Activated CD8-positive, alpha-beta T cell treated with anti-CD3 and anti-CD28 coated beads for 36 hours (primary cell): ENCODE data around the gene LY86. TPM values are rescaled to one million over a fixed set of nuclear protein-coding genes. Genes with fewer than 3 reads are reported as not detected.

ENCODE experiments used
- ATAC-seq: fragments of 200-7000 bp; cut with Tn5 transposase; one replicate; pipeline ENCODE4 v1.10.0; 2021; ENCODE audit warnings: mild to moderate bottlenecking, moderate library complexity
- CTCF ChIA-PET: fragments of 350-600 bp; sonication (Branson Sonifier 250); formaldehyde crosslinking; loops from one replicate; lab custom pipeline; 2021; ENCODE audit warnings: antibody characterized with exemption; lab: Charles Lee
- POLR2A ChIA-PET: fragments of 350-600 bp; sonication (Branson Sonifier 250); formaldehyde crosslinking; loops from one replicate; lab custom pipeline; 2021; ENCODE audit warnings: antibody characterized with exemption; lab: Charles Lee
- DNase-seq: peaks from one replicate; pipeline ENCODE4 v3.0.0-alpha.2; 2020
- H3K27ac Mint-ChIP-seq: one replicate; pipeline ENCODE4 v1.8.0; 2021; ENCODE audit warnings: mild to moderate bottlenecking, mixed read lengths
- H3K27me3 Mint-ChIP-seq: one replicate; pipeline ENCODE4 v1.8.0; 2021; ENCODE audit warnings: mixed read lengths
- H3K36me3 Mint-ChIP-seq: one replicate; pipeline ENCODE4 v1.8.0; 2021; ENCODE audit warnings: low read depth, mixed read lengths
- H3K4me1 Mint-ChIP-seq: one replicate; pipeline ENCODE4 v1.8.0; 2021; ENCODE audit warnings: low read depth, mixed read lengths
- H3K4me3 Mint-ChIP-seq: one replicate; pipeline ENCODE4 v1.8.0; 2021; ENCODE audit warnings: mild to moderate bottlenecking, moderate library complexity, mixed read lengths
- H3K9me3 Mint-ChIP-seq: one replicate; pipeline ENCODE4 v1.8.0; 2021; ENCODE audit warnings: mixed read lengths
- intact Hi-C: fragments of 100-400 bp; cut with micrococcal nuclease; formaldehyde crosslinking; loops from one replicate; pipeline ENCODE4 v1.10.0; 2022
- total RNA-seq, 2 experiments: library from RNA; stranded (reverse); gene quantifications; one replicate each; pipeline ENCODE4 v1.2.3, GENCODE V29; 2021
- TF ChIP-seq, protein P1 (sequence below): fragments of 200-600 bp; IDR thresholded peaks from one replicate; pipeline ENCODE4 v1.8.0; 2022; ENCODE audit warnings: antibody characterized with exemption, mild to moderate bottlenecking

Gene LY86
- total RNA-seq, 2 experiments from 2014 or later: 0.32 TPM; not detected in 1

DNA sequence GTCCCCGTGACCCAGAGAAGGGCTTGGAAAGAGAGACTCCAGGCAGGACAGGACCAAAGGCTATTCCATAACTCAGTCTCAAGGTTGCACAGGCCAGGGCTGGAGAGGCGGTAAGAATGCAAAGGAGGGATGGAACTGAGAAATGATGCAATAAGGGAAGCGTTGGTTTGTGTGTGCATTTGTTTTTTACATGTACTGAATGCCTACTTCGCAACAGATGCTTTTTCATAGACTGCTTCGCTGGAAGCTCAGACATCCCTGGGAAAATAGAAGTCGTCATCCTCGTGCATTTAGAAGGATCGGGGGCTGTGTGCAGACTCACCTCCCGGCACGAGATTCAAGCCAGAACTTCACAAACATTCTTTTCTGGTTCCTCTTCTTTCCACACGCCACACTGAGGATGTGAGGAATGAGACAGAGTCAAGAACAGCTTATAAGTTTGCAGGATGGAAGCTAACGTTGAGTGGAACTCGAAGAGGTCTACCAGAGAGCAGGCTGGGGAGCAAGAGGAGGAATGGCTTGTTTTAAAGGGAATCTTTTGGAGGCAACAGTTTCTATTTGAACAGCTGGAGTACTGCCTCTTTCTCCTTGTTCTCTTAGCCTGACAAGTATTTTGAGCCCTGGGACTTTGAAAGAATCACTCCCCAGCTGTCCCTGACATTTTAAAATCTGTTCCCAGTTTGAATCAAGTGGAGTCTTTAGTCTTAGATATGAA, 19.3 kb upstream of the LY86 start:
- TF ChIP-seq, protein P1, sequence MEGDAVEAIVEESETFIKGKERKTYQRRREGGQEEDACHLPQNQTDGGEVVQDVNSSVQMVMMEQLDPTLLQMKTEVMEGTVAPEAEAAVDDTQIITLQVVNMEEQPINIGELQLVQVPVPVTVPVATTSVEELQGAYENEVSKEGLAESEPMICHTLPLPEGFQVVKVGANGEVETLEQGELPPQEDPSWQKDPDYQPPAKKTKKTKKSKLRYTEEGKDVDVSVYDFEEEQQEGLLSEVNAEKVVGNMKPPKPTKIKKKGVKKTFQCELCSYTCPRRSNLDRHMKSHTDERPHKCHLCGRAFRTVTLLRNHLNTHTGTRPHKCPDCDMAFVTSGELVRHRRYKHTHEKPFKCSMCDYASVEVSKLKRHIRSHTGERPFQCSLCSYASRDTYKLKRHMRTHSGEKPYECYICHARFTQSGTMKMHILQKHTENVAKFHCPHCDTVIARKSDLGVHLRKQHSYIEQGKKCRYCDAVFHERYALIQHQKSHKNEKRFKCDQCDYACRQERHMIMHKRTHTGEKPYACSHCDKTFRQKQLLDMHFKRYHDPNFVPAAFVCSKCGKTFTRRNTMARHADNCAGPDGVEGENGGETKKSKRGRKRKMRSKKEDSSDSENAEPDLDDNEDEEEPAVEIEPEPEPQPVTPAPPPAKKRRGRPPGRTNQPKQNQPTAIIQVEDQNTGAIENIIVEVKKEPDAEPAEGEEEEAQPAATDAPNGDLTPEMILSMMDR: no peak
- H3K4me1 Mint-ChIP-seq: peaks cover 5% of the 10 kb centered on the region
- ChIA-PET POLR2A (no interaction called here), CTCF (interaction anchor here (1.6 kb wide), 2 partner anchors 13 to 22 kb away, joined by 4 to 6 read pairs; no protein-coding TSS in a partner anchor)
- intact Hi-C loops: no loop called here
- no peaks in the 10 kb centered on the region for H3K36me3 Mint-ChIP-seq
- ATAC-seq: no peak
- no peak for DNase-seq
- no peak overlapping the region for H3K4me3 Mint-ChIP-seq
- H3K27ac Mint-ChIP-seq: no peak overlapping the region
- H3K9me3 Mint-ChIP-seq: peaks cover 11% of the 10 kb centered on the region
- H3K27me3 Mint-ChIP-seq: peaks cover 2% of the 10 kb centered on the region

DNA sequence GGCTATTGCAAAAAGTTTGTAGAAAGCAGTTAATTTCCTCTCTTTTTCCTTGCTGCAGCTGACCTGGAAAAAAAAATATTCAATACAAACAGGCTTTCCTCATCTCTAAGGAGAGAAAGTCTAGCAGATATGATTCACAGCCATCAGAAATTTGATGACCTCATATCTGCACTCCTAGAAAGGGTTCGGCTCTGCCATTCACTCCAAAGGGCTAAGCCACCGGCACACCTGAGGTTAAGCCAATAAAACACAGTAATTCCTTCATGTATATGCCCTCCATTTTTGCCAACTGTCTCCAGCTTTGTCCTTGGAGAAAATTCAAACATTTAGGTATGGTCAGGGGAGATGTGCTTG, 18.7 kb upstream of the LY86 start:
- ChIA-PET POLR2A (no interaction called here), CTCF (interaction anchor here (1.6 kb wide), 2 partner anchors 13 to 22 kb away, joined by 4 to 6 read pairs; no protein-coding TSS in a partner anchor)
- Mint-ChIP-seq H3K27me3 (peaks cover 2% of the 10 kb centered on the region), H3K4me3 (no peak overlapping the region), H3K27ac (no peak overlapping the region), H3K36me3 (peaks cover 1% of the 10 kb centered on the region), H3K9me3 (peaks cover 14% of the 10 kb centered on the region), H3K4me1 (no peaks in the 10 kb centered on the region)
- DNase-seq (no peak), ATAC-seq (no peak)
- intact Hi-C loops: no loop called here
- TF ChIP-seq, protein P1: no peak

DNA sequence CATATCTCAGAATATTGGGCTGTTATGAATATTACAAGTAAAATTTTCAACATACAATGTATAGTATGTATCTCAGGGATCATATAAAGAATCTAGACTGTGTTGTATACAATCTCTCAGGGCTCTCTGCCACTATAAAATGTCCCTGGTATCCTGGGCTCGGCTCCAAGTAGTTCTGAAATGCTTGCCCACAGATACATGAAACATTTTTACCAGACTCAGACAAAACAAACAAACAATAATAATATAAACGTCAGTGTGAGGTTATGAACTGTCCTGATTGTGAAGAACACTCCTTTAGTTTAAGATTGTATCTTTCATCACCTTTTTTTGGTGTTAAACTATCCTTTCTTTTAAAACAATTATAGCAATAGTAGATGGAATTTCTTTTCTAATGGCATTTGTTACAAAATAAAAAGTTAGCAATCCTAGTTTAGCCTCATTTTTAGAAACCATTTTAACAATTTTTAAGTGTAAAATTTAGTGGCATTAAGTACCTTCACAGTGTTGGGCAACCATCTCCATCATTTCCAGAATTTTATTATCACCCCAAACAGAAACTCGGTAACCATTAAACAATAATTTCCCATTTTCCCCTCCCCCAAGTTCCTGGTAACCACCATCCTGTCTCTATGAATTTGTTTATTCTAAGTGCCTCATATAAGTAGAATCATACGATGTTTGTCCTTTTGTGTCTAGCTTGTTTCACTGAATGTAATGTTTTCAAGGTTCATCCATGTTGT, 17.4 kb upstream of the LY86 start:
- H3K27me3 Mint-ChIP-seq: peaks cover 2% of the 10 kb centered on the region
- ChIA-PET POLR2A (no interaction called here), CTCF (interaction anchor here (1.3 kb wide), 1 partner anchor 23 kb away, joined by 3 read pairs; no protein-coding TSS in a partner anchor)
- H3K4me1 Mint-ChIP-seq: no peaks in the 10 kb centered on the region
- H3K4me3 Mint-ChIP-seq: no peak overlapping the region
- H3K27ac Mint-ChIP-seq: no peak overlapping the region
- ATAC-seq: no peak
- H3K9me3 Mint-ChIP-seq: peaks cover 18% of the 10 kb centered on the region
- H3K36me3 Mint-ChIP-seq: peaks cover 1% of the 10 kb centered on the region
- DNase-seq: no peak
- TF ChIP-seq, protein P1: no peak
- intact Hi-C loops: no loop called here

DNA sequence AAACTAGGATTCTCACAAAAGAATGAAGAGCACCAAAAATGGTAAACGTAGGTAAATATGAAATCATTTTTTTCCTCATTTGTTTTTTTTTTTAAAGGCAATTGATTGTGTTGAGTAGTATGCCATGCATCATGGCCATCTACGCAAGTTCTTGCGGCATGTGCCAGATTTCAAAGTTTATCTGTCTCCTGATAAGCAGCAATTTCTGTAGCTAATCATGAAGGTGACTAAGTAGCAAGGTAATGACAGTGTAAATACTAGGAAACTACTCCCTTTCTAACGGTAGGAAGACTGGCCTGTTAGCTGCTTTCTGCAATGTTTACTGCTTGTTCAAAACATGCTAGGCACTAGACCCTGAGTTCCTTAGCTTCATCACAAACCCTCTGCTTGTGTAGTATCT, 13.4 kb upstream of the LY86 start:
- peaks cover 19% of the 10 kb centered on the region for H3K9me3 Mint-ChIP-seq
- DNase-seq: no peak
- TF ChIP-seq, protein P1: no peak
- intact Hi-C loops: no loop called here
- H3K4me1 Mint-ChIP-seq: peaks cover 3% of the 10 kb centered on the region
- H3K27me3 Mint-ChIP-seq: no peaks in the 10 kb centered on the region
- peaks cover 2% of the 10 kb centered on the region for H3K36me3 Mint-ChIP-seq
- no peak for ATAC-seq
- CTCF ChIA-PET: interaction anchor here (0.6 to 2.5 kb wide), 3 partner anchors 17 to 28 kb away, joined by 3 to 12 read pairs (median 3); no protein-coding TSS in a partner anchor
- POLR2A ChIA-PET: no interaction called here
- no peak overlapping the region for H3K27ac Mint-ChIP-seq
- H3K4me3 Mint-ChIP-seq: no peak overlapping the region

DNA sequence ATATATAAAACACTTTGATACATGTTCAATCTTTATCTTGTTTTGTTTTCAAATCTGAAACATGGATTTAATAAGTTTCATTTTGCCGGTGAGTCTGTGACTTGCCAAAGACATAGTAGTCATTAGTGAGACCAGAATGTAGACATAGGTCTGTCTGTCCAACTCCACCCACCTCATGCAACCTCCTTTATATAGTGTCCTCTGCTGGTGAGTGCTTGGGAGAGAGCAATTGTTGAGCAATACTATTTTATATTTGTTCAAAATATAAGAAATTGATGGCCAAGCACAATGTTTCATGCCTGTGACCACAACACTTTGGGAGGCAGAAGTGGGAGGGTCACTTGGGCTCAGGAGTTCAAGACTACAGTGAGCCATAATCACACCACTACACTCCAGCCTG, 10.8 kb upstream of the LY86 start:
- intact Hi-C loops: no loop called here
- no peak for DNase-seq
- peaks cover 27% of the 10 kb centered on the region for H3K9me3 Mint-ChIP-seq
- TF ChIP-seq, protein P1: no peak
- ChIA-PET CTCF (interaction anchor here (1.0 to 1.6 kb wide), 2 partner anchors 31 to 33 kb away, joined by 3 to 4 read pairs; no protein-coding TSS in a partner anchor), POLR2A (no interaction called here)
- H3K36me3 Mint-ChIP-seq: peaks cover 6% of the 10 kb centered on the region
- no peak overlapping the region for H3K27ac Mint-ChIP-seq
- H3K4me1 Mint-ChIP-seq: peaks cover 12% of the 10 kb centered on the region
- no peak overlapping the region for H3K4me3 Mint-ChIP-seq
- H3K27me3 Mint-ChIP-seq: no peaks in the 10 kb centered on the region
- ATAC-seq: no peak
